SU-DHL-6 (cell line): ENCODE data around the gene TFAP2D.

Experiments used
- H2AFZ ChIP-seq: fragments of 200-600 bp; sonication (generic); 2 replicates; pipeline ENCODE4 v1.6.1; 2014; ENCODE audit warnings: low read depth, mild to moderate bottlenecking, moderate library complexity, mixed read lengths, antibody characterized with exemption, low read length; ENCODE audit not compliant: severe bottlenecking
- H3F3A ChIP-seq: fragments of 200-600 bp; shearing (Covaris generic); 2 replicates; pipeline ENCODE4 v1.6.0; 2016; ENCODE audit warnings: antibody characterized with exemption, mild to moderate bottlenecking; ENCODE audit not compliant: insufficient read depth
- H3K27ac ChIP-seq: fragments of 200-600 bp; sonication (generic); 2 replicates; pipeline ENCODE4 v1.5.1; 2016; ENCODE audit warnings: low read depth, mild to moderate bottlenecking, low read length, moderate library complexity, mixed read lengths
- H3K27me3 ChIP-seq: fragments of 200-600 bp; sonication (generic), shearing (Covaris generic); 2 replicates; pipeline ENCODE4 v1.6.0; 2014; ENCODE audit warnings: mild to moderate bottlenecking, low read length
- H3K36me3 ChIP-seq: fragments of 200-600 bp; sonication (generic); 2 replicates; pipeline ENCODE4 v1.6.1; 2014; ENCODE audit warnings: mild to moderate bottlenecking, low read length, mixed read lengths
- H3K4me2 ChIP-seq: fragments of 300-600, 200-600 bp; shearing (Covaris generic), sonication (generic); 2 replicates; pipeline ENCODE4 v1.6.0; 2014; ENCODE audit warnings: low read length, low read depth, mild to moderate bottlenecking; ENCODE audit not compliant: poor library complexity, severe bottlenecking
- H3K4me3 ChIP-seq: fragments of 200-600 bp; sonication (generic); 2 replicates; pipeline ENCODE4 v1.5.1; 2014; ENCODE audit warnings: antibody characterized with exemption, low read length, mild to moderate bottlenecking, mixed read lengths; ENCODE audit not compliant: insufficient read depth, poor library complexity, severe bottlenecking
- H3K79me2 ChIP-seq: fragments of 200-600 bp; sonication (generic); 2 replicates; pipeline ENCODE4 v1.6.1; 2014; ENCODE audit warnings: mild to moderate bottlenecking, low read length, moderate library complexity; ENCODE audit not compliant: insufficient read depth
- H3K9ac ChIP-seq: fragments of 200-600 bp; sonication (generic); 2 replicates; pipeline ENCODE4 v1.7.0; 2014; ENCODE audit warnings: mild to moderate bottlenecking, low read length
- H3K9me2 ChIP-seq: fragments of 200-600 bp; sonication (generic); replicated peaks from 2 replicates; pipeline ENCODE4 v1.6.1; 2014; ENCODE audit warnings: low read length; ENCODE audit not compliant: insufficient read depth
- H3K9me3 ChIP-seq: fragments of 200-600 bp; sonication (generic); 2 replicates; pipeline ENCODE4 v1.6.1; 2014; ENCODE audit warnings: low read length, mixed read lengths; ENCODE audit not compliant: insufficient read depth
- H4K20me1 ChIP-seq: fragments of 200-600 bp; sonication (generic); 2 replicates; pipeline ENCODE4 v1.6.1; 2014; ENCODE audit warnings: low read depth, mild to moderate bottlenecking, antibody characterized with exemption, low read length, moderate library complexity, mixed read lengths
- CTCF ChIP-seq: fragments of 200-600 bp; sonication (generic); IDR thresholded peaks from one replicate; pipeline ENCODE4 v1.5.1; 2017; ENCODE audit warnings: antibody characterized with exemption, mild to moderate bottlenecking, low read length, moderate library complexity; ENCODE audit not compliant: insufficient read depth, poor library complexity, severe bottlenecking
- EZH2phosphoT487 ChIP-seq: fragments of 200-600 bp; sonication (generic), shearing (Covaris generic); conservative IDR thresholded peaks from 2 replicates; pipeline ENCODE4 v1.6.1; 2018; ENCODE audit warnings: mild to moderate bottlenecking, antibody characterized with exemption, low read length, moderate library complexity, mixed read lengths

The TFAP2D gene

GRCh38 chr6:50713226-50713625 is at the start of gene TFAP2D:
Gene TFAP2D (plus strand): TSS chr6:50713526. CDS start chr6:50714056, 530 bp downstream.
- TF ChIP-seq EZH2phosphoT487, result no peak
- TF ChIP-seq CTCF, result no peak
- Histone ChIP-seq H3F3A (no peaks in the 10 kb centered on the region), H3K9me2 (no peaks in the 10 kb centered on the region), H2AFZ (no peak within 1 kb of the TSS), H4K20me1 (no peaks in the 10 kb centered on the region), H3K4me2 (no peak within 1 kb of the TSS), H3K27me3 (no peaks in the 10 kb centered on the region), H3K9ac (no peak within 1 kb of the TSS), H3K79me2 (no peaks in the 10 kb centered on the region), H3K27ac (no peak within 1 kb of the TSS), H3K4me3 (no peak within 1 kb of the TSS), H3K36me3 (no peaks in the 10 kb centered on the region), H3K9me3 (no peaks in the 10 kb centered on the region)

GRCh38 chr6:50663806-50664205 is 49.5 kb upstream of the TFAP2D start:
- no peaks in the 10 kb centered on the region for H3K9me3 ChIP-seq

GRCh38 chr6:50666089-50666488 is 47.2 kb upstream of the TFAP2D start:
- H3K4me3 ChIP-seq, result no peak overlapping the region
- H3K4me2 ChIP-seq, result no peak overlapping the region
- H2AFZ ChIP-seq, result no peak overlapping the region
- H3K27me3 ChIP-seq, result no peaks in the 10 kb centered on the region
- H4K20me1 ChIP-seq, result no peaks in the 10 kb centered on the region
- no peaks in the 10 kb centered on the region for H3F3A ChIP-seq
- H3K79me2 ChIP-seq, result no peaks in the 10 kb centered on the region
- no peak overlapping the region for H3K27ac ChIP-seq
- TF ChIP-seq CTCF (no peak), EZH2phosphoT487 (no peak)
- no peaks in the 10 kb centered on the region for H3K9me2 ChIP-seq
- no peaks in the 10 kb centered on the region for H3K36me3 ChIP-seq
- H3K9ac ChIP-seq, result no peak overlapping the region
- no peaks in the 10 kb centered on the region for H3K9me3 ChIP-seq

More at GRCh38 chr6:50663806-50664205, 49.5 kb upstream of the TFAP2D start:
- Histone ChIP-seq H3K9me2 (no peaks in the 10 kb centered on the region), H3K4me3 (no peak overlapping the region), H2AFZ (no peak overlapping the region), H3F3A (no peaks in the 10 kb centered on the region), H4K20me1 (no peaks in the 10 kb centered on the region), H3K79me2 (no peaks in the 10 kb centered on the region), H3K27me3 (no peaks in the 10 kb centered on the region), H3K9ac (no peak overlapping the region), H3K27ac (no peak overlapping the region), H3K4me2 (no peak overlapping the region), H3K36me3 (no peaks in the 10 kb centered on the region)
- no peak for TF ChIP-seq CTCF
- TF ChIP-seq EZH2phosphoT487, result no peak
